ENCODE data around the gene LUC7L. TPM values are rescaled to one million over a fixed set of nuclear protein-coding genes. Genes with fewer than 3 reads are reported as not detected.
"Not testable (repeated sequence)": the region's sequence is repeated elsewhere in the genome, so short reads cannot be mapped to it uniquely, and the experiment has no call there.

LUC7L gene
- total RNA-seq, 6 donors from 2014 or later = 57.9 to 394 (median 108) TPM

DNA sequence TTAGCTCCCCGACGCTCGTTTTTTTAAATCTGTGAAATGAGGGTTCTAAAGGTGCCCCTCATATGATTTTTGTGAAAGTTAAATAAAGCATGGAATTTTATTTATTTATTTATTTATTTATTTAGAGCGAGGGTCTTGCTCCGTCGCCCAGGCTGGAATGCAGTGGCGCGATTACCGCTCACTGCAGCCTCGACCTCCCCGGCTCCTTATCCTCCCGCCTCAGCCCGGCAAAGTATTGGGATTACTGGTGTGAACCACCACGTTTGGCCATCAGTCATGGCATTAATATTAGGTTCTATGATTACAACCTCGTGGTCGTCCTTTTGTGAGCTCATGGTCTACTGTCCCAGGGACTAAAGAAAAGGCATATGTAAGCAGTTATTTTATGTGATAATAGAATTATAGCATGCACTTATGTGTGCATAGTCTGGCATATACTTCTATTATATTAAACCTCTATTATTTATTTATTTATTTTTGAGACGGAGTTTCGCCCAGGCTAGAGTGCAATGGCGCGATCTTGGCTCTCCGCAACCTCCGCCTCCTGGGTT lies 557 bp upstream of the LUC7L start:
- no peak for ATAC-seq (ENCODE audit: low FRiP score in 2 of 2)
- Histone ChIP-seq H3K27me3 (no peaks in the 10 kb centered on the region), H3K27ac (peak overlapping the region; percentile 95 to 98 (median 96)), H3K4me3 (peak overlapping the region in 3 of 4 donors; percentile 70 to 82 (median 71)), H3K4me1 (peaks cover 17 to 28% (median 21%) of the 10 kb centered on the region in 4 donors), H3K9me3 (no peaks in the 10 kb centered on the region), H3K36me3 (peaks cover 0 to 29% (median 20%) of the 10 kb centered on the region in 4 donors)
- 80 to 84% methylated on average over 22 of the region's 22 CpGs for WGBS, 2 donors
- DNase-seq = no peak
- no peak for TF ChIP-seq POLR2A (IDR thresholded peaks at IDR 0.05)
- TF ChIP-seq, protein P1, sequence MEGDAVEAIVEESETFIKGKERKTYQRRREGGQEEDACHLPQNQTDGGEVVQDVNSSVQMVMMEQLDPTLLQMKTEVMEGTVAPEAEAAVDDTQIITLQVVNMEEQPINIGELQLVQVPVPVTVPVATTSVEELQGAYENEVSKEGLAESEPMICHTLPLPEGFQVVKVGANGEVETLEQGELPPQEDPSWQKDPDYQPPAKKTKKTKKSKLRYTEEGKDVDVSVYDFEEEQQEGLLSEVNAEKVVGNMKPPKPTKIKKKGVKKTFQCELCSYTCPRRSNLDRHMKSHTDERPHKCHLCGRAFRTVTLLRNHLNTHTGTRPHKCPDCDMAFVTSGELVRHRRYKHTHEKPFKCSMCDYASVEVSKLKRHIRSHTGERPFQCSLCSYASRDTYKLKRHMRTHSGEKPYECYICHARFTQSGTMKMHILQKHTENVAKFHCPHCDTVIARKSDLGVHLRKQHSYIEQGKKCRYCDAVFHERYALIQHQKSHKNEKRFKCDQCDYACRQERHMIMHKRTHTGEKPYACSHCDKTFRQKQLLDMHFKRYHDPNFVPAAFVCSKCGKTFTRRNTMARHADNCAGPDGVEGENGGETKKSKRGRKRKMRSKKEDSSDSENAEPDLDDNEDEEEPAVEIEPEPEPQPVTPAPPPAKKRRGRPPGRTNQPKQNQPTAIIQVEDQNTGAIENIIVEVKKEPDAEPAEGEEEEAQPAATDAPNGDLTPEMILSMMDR (IDR thresholded peaks at IDR 0.05) = no peak
- TF ChIP-seq EP300 (IDR thresholded peaks at IDR 0.05) = no peak

GRCh38 chr16:228151-228851 lies 948 bp downstream of the LUC7L start:
- peaks cover 17 to 28% (median 21%) of the 10 kb centered on the region in 4 donors for H3K4me1 ChIP-seq
- TF ChIP-seq POLR2A (IDR thresholded peaks at IDR 0.05) (no peak), EP300 (IDR thresholded peaks at IDR 0.05) (no peak), POLR2AphosphoS5 (IDR thresholded peaks at IDR 0.05) (no peak)
- TF ChIP-seq, protein P1 (IDR thresholded peaks at IDR 0.05) = no peak
- H3K27ac ChIP-seq = peak overlapping the region; percentile 95 to 98 (median 96)
- H3K27me3 ChIP-seq = no peaks in the 10 kb centered on the region
- H3K4me3 ChIP-seq = peak overlapping the region; percentile 70 to 86 (median 76)
- no peaks in the 10 kb centered on the region for H3K9me3 ChIP-seq
- 20 to 26% methylated on average over 6 to 9 of the region's 9 CpGs for WGBS, 2 donors
- ATAC-seq (ENCODE audit: low FRiP score in 2 of 2) (peak; percentile 1 to 12), DNase-seq (no peak)
- peaks cover 9 to 44% (median 32%) of the 10 kb centered on the region in 4 donors for H3K36me3 ChIP-seq

DNA sequence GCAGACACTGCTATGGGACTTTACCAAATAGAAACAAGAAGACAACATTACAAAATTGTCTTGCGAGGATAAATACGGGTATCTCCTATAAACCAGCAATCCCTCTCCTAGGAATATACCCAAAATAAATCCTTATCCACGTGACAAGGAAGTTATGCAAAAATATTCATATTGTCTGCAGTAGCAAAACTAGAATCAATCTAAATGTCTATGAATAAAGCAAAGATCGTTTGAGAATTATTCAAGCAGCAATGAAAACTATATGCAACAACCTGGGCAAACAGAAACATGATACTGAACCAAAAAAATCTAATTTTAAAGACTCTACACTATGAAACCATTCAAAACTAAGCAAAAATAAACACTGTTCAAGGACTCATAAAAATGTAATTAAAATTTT lies 9.2 kb downstream of the LUC7L start:
- no peak overlapping the region for H3K4me3 ChIP-seq
- ATAC-seq (ENCODE audit: low FRiP score in 2 of 2) = no peak
- DNase-seq = no peak
- no peaks in the 10 kb centered on the region for H3K27me3 ChIP-seq
- no peaks in the 10 kb centered on the region for H3K9me3 ChIP-seq
- TF ChIP-seq POLR2A (IDR thresholded peaks at IDR 0.05) (no peak), POLR2AphosphoS5 (IDR thresholded peaks at IDR 0.05) (no peak), EP300 (IDR thresholded peaks at IDR 0.05) (no peak)
- TF ChIP-seq, protein P1 (IDR thresholded peaks at IDR 0.05) = no peak
- no peaks in the 10 kb centered on the region for H3K4me1 ChIP-seq
- H3K27ac ChIP-seq = no peak overlapping the region
- WGBS, 2 donors = 73 to 80% methylated on average over 4 of the region's 4 CpGs
- peaks cover 21 to 97% (median 69%) of the 10 kb centered on the region in 4 donors for H3K36me3 ChIP-seq

DNA sequence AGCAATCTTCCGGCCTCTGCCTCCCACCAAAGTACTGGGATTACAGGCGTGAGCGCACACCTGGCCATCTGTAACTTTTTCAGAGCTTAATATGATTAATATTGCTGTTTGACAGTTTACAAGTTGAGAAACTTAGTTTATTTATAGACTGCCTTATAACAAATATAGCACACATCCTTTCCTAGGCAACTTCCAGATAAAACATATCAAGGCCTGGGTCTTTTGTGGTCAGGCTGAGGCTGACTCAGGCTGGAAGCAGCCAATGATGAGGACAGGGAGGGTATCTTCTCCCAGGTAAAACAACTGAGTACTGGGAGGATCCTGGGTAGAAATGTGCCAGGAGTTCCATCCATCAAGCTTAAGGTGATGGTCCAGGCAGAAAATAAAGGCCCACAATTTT lies 16.2 kb downstream of the LUC7L start:
- no peak overlapping the region for H3K27ac ChIP-seq
- 98% methylated on average over 3 of the region's 3 CpGs for WGBS, 2 donors
- no peak for ATAC-seq (ENCODE audit: low FRiP score in 2 of 2)
- H3K9me3 ChIP-seq = no peaks in the 10 kb centered on the region
- H3K27me3 ChIP-seq = no peaks in the 10 kb centered on the region
- no peaks in the 10 kb centered on the region for H3K4me1 ChIP-seq
- TF ChIP-seq POLR2A (IDR thresholded peaks at IDR 0.05) (no peak), EP300 (IDR thresholded peaks at IDR 0.05) (no peak), POLR2AphosphoS5 (IDR thresholded peaks at IDR 0.05) (no peak)
- TF ChIP-seq, protein P1 (IDR thresholded peaks at IDR 0.05) = no peak
- no peak overlapping the region for H3K4me3 ChIP-seq
- peaks cover 23 to 91% (median 67%) of the 10 kb centered on the region in 4 donors for H3K36me3 ChIP-seq
- no peak for DNase-seq

GRCh38 chr16:211631-212180 lies 17.5 kb downstream of the LUC7L start:
- H3K27me3 ChIP-seq; H3K9me3 ChIP-seq; ATAC-seq (ENCODE audit: low FRiP score in 2 of 2); H3K4me3 ChIP-seq; H3K4me1 ChIP-seq; H3K27ac ChIP-seq: not testable (repeated sequence)
- DNase-seq = peak in 1 of 2 donors; percentile 60
- peaks cover 18 to 89% (median 66%) of the 10 kb centered on the region in 4 donors for H3K36me3 ChIP-seq
- WGBS, 2 donors = 91 to 93% methylated on average over 14 of the region's 14 CpGs

- WGBS, 2 donors = 90 to 95% methylated on average over 4 of the region's 4 CpGs
- not testable (repeated sequence) for H3K4me1 ChIP-seq; H3K4me3 ChIP-seq; DNase-seq; H3K27me3 ChIP-seq; H3K9me3 ChIP-seq; ATAC-seq (ENCODE audit: low FRiP score in 2 of 2); H3K27ac ChIP-seq
- peaks cover 31 to 90% (median 71%) of the 10 kb centered on the region in 4 donors for H3K36me3 ChIP-seq
Measured at GRCh38 chr16:209359-209758, 19.9 kb downstream of the LUC7L start.

DNA sequence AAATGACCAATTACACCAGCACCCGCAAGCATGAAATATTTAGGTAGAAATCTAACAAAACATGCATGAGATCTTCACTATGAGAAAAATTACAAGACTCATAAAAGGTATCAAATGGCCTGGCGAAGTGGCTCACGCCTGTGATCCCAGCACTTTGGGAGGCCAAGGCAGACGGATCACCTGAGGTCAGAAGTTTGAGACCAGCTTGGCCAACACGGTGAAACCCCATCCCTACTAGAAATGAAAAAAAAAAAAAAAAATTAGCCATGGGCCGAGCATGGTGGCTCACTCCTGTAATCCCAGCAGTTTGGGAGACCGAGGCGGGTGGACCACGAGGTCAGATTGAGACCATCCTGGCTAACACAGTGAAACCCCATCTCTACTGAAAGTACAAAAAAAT lies 25.2 kb downstream of the LUC7L start:
- H3K4me1 ChIP-seq; H3K27ac ChIP-seq; H3K4me3 ChIP-seq; DNase-seq; H3K27me3 ChIP-seq; H3K9me3 ChIP-seq; ATAC-seq (ENCODE audit: low FRiP score in 2 of 2): not testable (repeated sequence)
- WGBS, 2 donors = 91 to 93% methylated on average over 9 of the region's 9 CpGs
- H3K36me3 ChIP-seq = peaks cover 37 to 92% (median 81%) of the 10 kb centered on the region in 4 donors

All from upper lobe of left lung (tissue), 6 donors.